ENCODE data around the gene COPS3.

COPS3 gene

GRCh38 chr17:17224137-17224536 lies 56.9 kb downstream of the COPS3 start:
- in situ Hi-C loops (cut with HindIII; ENCODE audit: low sequenced_read_pairs), result no loop called here

GRCh38 chr17:17223736-17224135 lies 57.3 kb downstream of the COPS3 start:
- in situ Hi-C loops (cut with HindIII; ENCODE audit: low sequenced_read_pairs), result no loop called here

GRCh38 chr17:17221329-17221728 lies 59.7 kb downstream of the COPS3 start:
- in situ Hi-C loops (cut with HindIII; ENCODE audit: low sequenced_read_pairs), result no loop called here

- in situ Hi-C loops (cut with HindIII; ENCODE audit: low sequenced_read_pairs), result no loop called here
Measured at GRCh38 chr17:17220529-17220928, 60.5 kb downstream of the COPS3 start.

- in situ Hi-C loops (cut with HindIII; ENCODE audit: low sequenced_read_pairs), result no loop called here
Measured at GRCh38 chr17:17217995-17218394, 63.1 kb downstream of the COPS3 start.

- in situ Hi-C loops (cut with HindIII; ENCODE audit: low sequenced_read_pairs), result no loop called here
Measured at GRCh38 chr17:17216776-17217175, 64.3 kb downstream of the COPS3 start.

- in situ Hi-C loops (cut with HindIII; ENCODE audit: low sequenced_read_pairs), result no loop called here
Measured at GRCh38 chr17:17216236-17216635, 64.8 kb downstream of the COPS3 start.

GRCh38 chr17:17215575-17215974 lies 65.5 kb downstream of the COPS3 start:
- in situ Hi-C loops (cut with HindIII; ENCODE audit: low sequenced_read_pairs), result no loop called here

GRCh38 chr17:17214646-17215436 lies 66.2 kb downstream of the COPS3 start:
- in situ Hi-C loops (cut with HindIII; ENCODE audit: low sequenced_read_pairs), result no loop called here

GRCh38 chr17:17213775-17214174 lies 67.3 kb downstream of the COPS3 start:
- in situ Hi-C loops (cut with HindIII; ENCODE audit: low sequenced_read_pairs), result no loop called here

- in situ Hi-C loops (cut with HindIII; ENCODE audit: low sequenced_read_pairs), result no loop called here
Measured at GRCh38 chr17:17207998-17208397, 73.0 kb downstream of the COPS3 start.

- in situ Hi-C loops (cut with HindIII; ENCODE audit: low sequenced_read_pairs), result no loop called here
Measured at GRCh38 chr17:17206913-17207335, 74.1 kb downstream of the COPS3 start.

GRCh38 chr17:17206124-17206912 lies 74.7 kb downstream of the COPS3 start, which contains the start of gene PLD6:
PLD6 (minus strand) TSS chr17:17206333; CDS start chr17:17206286, 47 bp downstream.
- in situ Hi-C loops (cut with HindIII; ENCODE audit: low sequenced_read_pairs), result no loop called here

GRCh38 chr17:17205368-17206123 lies 75.5 kb downstream of the COPS3 start:
- in situ Hi-C loops (cut with HindIII; ENCODE audit: low sequenced_read_pairs), result no loop called here

GRCh38 chr17:17204635-17205231 lies 76.3 kb downstream of the COPS3 start:
- in situ Hi-C loops (cut with HindIII; ENCODE audit: low sequenced_read_pairs), result no loop called here

- in situ Hi-C loops (cut with HindIII; ENCODE audit: low sequenced_read_pairs), result no loop called here
Measured at GRCh38 chr17:17204041-17204591, 76.9 kb downstream of the COPS3 start.

GRCh38 chr17:17203173-17203730 lies 77.8 kb downstream of the COPS3 start:
- in situ Hi-C loops (cut with HindIII; ENCODE audit: low sequenced_read_pairs), result no loop called here

- in situ Hi-C loops (cut with HindIII; ENCODE audit: low sequenced_read_pairs), result no loop called here
Measured at GRCh38 chr17:17201907-17202306, 79.1 kb downstream of the COPS3 start.

- in situ Hi-C loops (cut with HindIII; ENCODE audit: low sequenced_read_pairs), result no loop called here
Measured at GRCh38 chr17:17201271-17201670, 79.8 kb downstream of the COPS3 start.

- in situ Hi-C loops (cut with HindIII; ENCODE audit: low sequenced_read_pairs), result no loop called here
Measured at GRCh38 chr17:17200831-17201230, 80.2 kb downstream of the COPS3 start.
